ENCODE measurements around the gene QRICH1. TPM values are rescaled to one million over a fixed set of nuclear protein-coding genes. Genes with fewer than 3 reads are reported as not detected.
A peak's percentile ranks its signal among the peaks of the same experiment; 100 is the strongest.

The QRICH1 gene
- total RNA-seq, 1 donor from 2014 or later = 129 TPM

DNA sequence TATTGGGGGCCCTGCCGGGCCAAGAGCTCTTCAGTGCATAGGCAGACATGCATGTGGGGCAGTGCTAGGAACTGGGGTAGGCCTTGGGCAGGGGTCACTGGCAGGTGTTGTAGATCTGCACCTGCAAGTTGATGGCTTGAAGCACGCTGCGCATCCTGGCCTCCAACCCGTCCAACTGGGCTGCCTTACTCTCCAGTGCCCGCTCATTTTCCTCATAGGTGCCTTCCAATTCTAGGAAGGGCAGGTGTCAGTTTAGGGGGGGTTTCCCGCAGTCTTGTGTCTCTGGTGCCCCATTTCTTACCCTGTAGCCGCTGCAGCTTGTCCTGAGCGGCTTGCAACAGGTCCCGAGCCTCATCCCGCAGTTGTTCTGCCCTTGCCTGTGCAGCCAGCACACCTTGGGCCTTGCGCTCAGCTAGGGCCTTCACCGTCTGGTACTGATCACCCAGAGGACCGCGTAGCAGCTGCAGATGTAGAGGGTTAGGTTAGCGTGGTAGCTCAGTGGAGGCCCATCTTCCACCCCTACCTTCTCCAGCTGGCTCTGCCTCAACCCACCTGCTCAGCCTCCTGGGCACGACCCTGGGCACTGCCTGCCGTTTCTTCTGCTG is 27.4 kb upstream of the QRICH1 start:
- no peak for TF ChIP-seq CTCF (IDR thresholded peaks at IDR 0.05)
- H3K36me3 ChIP-seq = peaks cover 74% of the 10 kb centered on the region in 2 donors
- intact Hi-C loops (cut with DNase I) = loop anchor here (5.0 kb wide), 1 partner anchor 666 kb away; the partner anchor contains the start of gene IP6K1

GRCh38 chr3:49120438-49121131 is 26.7 kb upstream of the QRICH1 start, which contains the start of gene USP19:
TSS of gene USP19 (minus strand) at chr3:49120823. CDS start at chr3:49119145, 1,678 bp downstream.
- intact Hi-C loops (cut with DNase I) = loop anchor here (1.0 to 5.0 kb wide), 4 partner anchors 13 to 667 kb away; partner anchors contain the start of genes IP6K1, LAMB2, QRICH1 and WDR6
- Histone ChIP-seq H3K9me3 (no peaks in the 10 kb centered on the region), H3K27me3 (no peaks in the 10 kb centered on the region), H3K4me3 (peak within 1 kb of the TSS; percentile 92), H3K27ac (peak within 1 kb of the TSS; percentile 92 to 96), H3K4me1 (peaks cover 15 to 19% of the 10 kb centered on the region in 2 donors), H3K36me3 (peaks cover 74% of the 10 kb centered on the region in 2 donors)
- TF ChIP-seq CTCF (IDR thresholded peaks at IDR 0.05) = no peak
- DNase-seq (ENCODE audit: low spot score in 2 of 2) = peak; percentile 81 to 98

More for the DNA sequence above, 27.4 kb upstream of the QRICH1 start:
- peak overlapping the region; percentile 92 for H3K4me3 ChIP-seq
- peak overlapping the region; percentile 92 to 96 for H3K27ac ChIP-seq
- no peaks in the 10 kb centered on the region for H3K9me3 ChIP-seq
- H3K4me1 ChIP-seq = peaks cover 15 to 19% of the 10 kb centered on the region in 2 donors
- no peaks in the 10 kb centered on the region for H3K27me3 ChIP-seq
- no peak for DNase-seq (ENCODE audit: low spot score in 2 of 2)

DNA sequence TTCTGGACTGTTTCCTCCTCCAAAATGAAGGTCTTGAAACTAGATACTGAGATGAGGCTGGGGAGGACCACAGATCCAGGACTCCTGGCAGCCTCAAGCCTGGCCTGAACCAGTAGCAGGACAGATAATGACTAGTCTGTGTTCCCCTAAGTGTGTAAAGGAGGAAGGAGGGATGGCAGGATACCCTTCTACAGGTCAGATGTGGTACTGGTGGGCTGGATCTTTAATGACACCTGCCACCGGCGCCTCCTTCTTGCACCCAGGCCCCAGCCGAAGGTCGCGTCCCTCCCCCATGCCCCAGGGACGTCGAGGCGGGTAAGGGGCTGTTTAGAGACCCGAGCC is 26.2 kb upstream of the QRICH1 start:
- no peaks in the 10 kb centered on the region for H3K9me3 ChIP-seq

GRCh38 chr3:49119439-49119838 is 25.6 kb upstream of the QRICH1 start:
- no peak for DNase-seq (ENCODE audit: low spot score in 2 of 2)
- Histone ChIP-seq H3K27ac (peak overlapping the region; percentile 92 to 96), H3K4me3 (peak overlapping the region; percentile 92), H3K27me3 (no peaks in the 10 kb centered on the region), H3K4me1 (peaks cover 15 to 19% of the 10 kb centered on the region in 2 donors), H3K9me3 (no peaks in the 10 kb centered on the region), H3K36me3 (peaks cover 74% of the 10 kb centered on the region in 2 donors)
- intact Hi-C loops (cut with DNase I) = no loop called here
- TF ChIP-seq CTCF (IDR thresholded peaks at IDR 0.05) = no peak

More for the DNA sequence above, 26.2 kb upstream of the QRICH1 start:
- H3K4me1 ChIP-seq = peaks cover 15 to 19% of the 10 kb centered on the region in 2 donors
- DNase-seq (ENCODE audit: low spot score in 2 of 2) = no peak
- H3K4me3 ChIP-seq = peak overlapping the region; percentile 92
- no peaks in the 10 kb centered on the region for H3K27me3 ChIP-seq
- H3K36me3 ChIP-seq = peaks cover 74% of the 10 kb centered on the region in 2 donors
- peak overlapping the region; percentile 92 to 96 for H3K27ac ChIP-seq
- TF ChIP-seq CTCF (IDR thresholded peaks at IDR 0.05) = no peak
- intact Hi-C loops (cut with DNase I) = loop anchor here (1.0 to 5.0 kb wide), 4 partner anchors 13 to 667 kb away; partner anchors contain the start of genes IP6K1, LAMB2, QRICH1 and WDR6

GRCh38 chr3:49119036-49119435 is 25.2 kb upstream of the QRICH1 start:
- DNase-seq (ENCODE audit: low spot score in 2 of 2) = no peak
- no peak for TF ChIP-seq CTCF (IDR thresholded peaks at IDR 0.05)
- intact Hi-C loops (cut with DNase I) = no loop called here
- no peaks in the 10 kb centered on the region for H3K9me3 ChIP-seq
- H3K36me3 ChIP-seq = peaks cover 74% of the 10 kb centered on the region in 2 donors
- peak overlapping the region; percentile 92 to 96 for H3K27ac ChIP-seq
- H3K4me3 ChIP-seq = peak overlapping the region; percentile 92
- peaks cover 15 to 19% of the 10 kb centered on the region in 2 donors for H3K4me1 ChIP-seq
- no peaks in the 10 kb centered on the region for H3K27me3 ChIP-seq

Measured in ascending aorta (tissue), 2 donors.